Measurements from ENCODE around the gene ADGRB3.

Gene ADGRB3

GRCh38 chr6:69138893-69139494 is 503.9 kb downstream of the ADGRB3 start:
- H3K9me3 ChIP-seq (ENCODE audit: control insufficient read depth in 2 of 2, low read length in 2 of 2), result peaks cover 3% of the 10 kb centered on the region in 2 donors
- H3K4me3 ChIP-seq (ENCODE audit: low read length in 2 of 2), result no peak overlapping the region
- H3K27ac ChIP-seq (ENCODE audit: low read length), result no peak overlapping the region
- H3K27me3 ChIP-seq (ENCODE audit: control insufficient read depth in 1 of 2, insufficient read depth in 2 of 2, low read length in 2 of 2), result no peaks in the 10 kb centered on the region
- H3K36me3 ChIP-seq (ENCODE audit: control insufficient read depth in 2 of 2, insufficient read depth in 2 of 2, low read length in 2 of 2), result no peaks in the 10 kb centered on the region
- no peak overlapping the region for H3K9ac ChIP-seq (ENCODE audit: low read length in 2 of 2)
- no peaks in the 10 kb centered on the region for H3K4me1 ChIP-seq (ENCODE audit: control insufficient read depth, insufficient read depth, low read length)

- no peaks in the 10 kb centered on the region for H3K36me3 ChIP-seq (ENCODE audit: control insufficient read depth in 2 of 2, insufficient read depth in 2 of 2, low read length in 2 of 2)
- H3K27ac ChIP-seq (ENCODE audit: low read length), result no peak overlapping the region
- no peaks in the 10 kb centered on the region for H3K27me3 ChIP-seq (ENCODE audit: control insufficient read depth in 1 of 2, insufficient read depth in 2 of 2, low read length in 2 of 2)
- no peak overlapping the region for H3K4me3 ChIP-seq (ENCODE audit: low read length in 2 of 2)
- H3K4me1 ChIP-seq (ENCODE audit: control insufficient read depth, insufficient read depth, low read length), result no peaks in the 10 kb centered on the region
- no peak overlapping the region for H3K9ac ChIP-seq (ENCODE audit: low read length in 2 of 2)
- peaks cover 3 to 6% of the 10 kb centered on the region in 2 donors for H3K9me3 ChIP-seq (ENCODE audit: control insufficient read depth in 2 of 2, low read length in 2 of 2)
Measured at GRCh38 chr6:69145062-69145461, 510.0 kb downstream of the ADGRB3 start.

GRCh38 chr6:69146385-69146784 is 511.3 kb downstream of the ADGRB3 start:
- no peaks in the 10 kb centered on the region for H3K4me1 ChIP-seq (ENCODE audit: control insufficient read depth, insufficient read depth, low read length)
- H3K4me3 ChIP-seq (ENCODE audit: low read length in 2 of 2), result no peak overlapping the region
- H3K9ac ChIP-seq (ENCODE audit: low read length in 2 of 2), result no peak overlapping the region
- no peak overlapping the region for H3K27ac ChIP-seq (ENCODE audit: low read length)
- H3K36me3 ChIP-seq (ENCODE audit: control insufficient read depth in 2 of 2, insufficient read depth in 2 of 2, low read length in 2 of 2), result no peaks in the 10 kb centered on the region
- no peaks in the 10 kb centered on the region for H3K27me3 ChIP-seq (ENCODE audit: control insufficient read depth in 1 of 2, insufficient read depth in 2 of 2, low read length in 2 of 2)
- peaks cover 6% of the 10 kb centered on the region in 2 donors for H3K9me3 ChIP-seq (ENCODE audit: control insufficient read depth in 2 of 2, low read length in 2 of 2)

GRCh38 chr6:69155467-69155866 is 520.4 kb downstream of the ADGRB3 start:
- Histone ChIP-seq H3K9me3 (ENCODE audit: control insufficient read depth in 2 of 2, low read length in 2 of 2) (no peaks in the 10 kb centered on the region), H3K27ac (ENCODE audit: low read length) (no peak overlapping the region), H3K36me3 (ENCODE audit: control insufficient read depth in 2 of 2, insufficient read depth in 2 of 2, low read length in 2 of 2) (no peaks in the 10 kb centered on the region), H3K27me3 (ENCODE audit: control insufficient read depth in 1 of 2, insufficient read depth in 2 of 2, low read length in 2 of 2) (no peaks in the 10 kb centered on the region), H3K4me3 (ENCODE audit: low read length in 2 of 2) (no peak overlapping the region), H3K4me1 (ENCODE audit: control insufficient read depth, insufficient read depth, low read length) (no peaks in the 10 kb centered on the region), H3K9ac (ENCODE audit: low read length in 2 of 2) (no peak overlapping the region)

- H3K36me3 ChIP-seq (ENCODE audit: control insufficient read depth in 2 of 2, insufficient read depth in 2 of 2, low read length in 2 of 2), result no peaks in the 10 kb centered on the region
- no peak overlapping the region for H3K27ac ChIP-seq (ENCODE audit: low read length)
- no peaks in the 10 kb centered on the region for H3K9me3 ChIP-seq (ENCODE audit: control insufficient read depth in 2 of 2, low read length in 2 of 2)
- no peak overlapping the region for H3K4me3 ChIP-seq (ENCODE audit: low read length in 2 of 2)
- no peaks in the 10 kb centered on the region for H3K4me1 ChIP-seq (ENCODE audit: control insufficient read depth, insufficient read depth, low read length)
- H3K27me3 ChIP-seq (ENCODE audit: control insufficient read depth in 1 of 2, insufficient read depth in 2 of 2, low read length in 2 of 2), result no peaks in the 10 kb centered on the region
- H3K9ac ChIP-seq (ENCODE audit: low read length in 2 of 2), result no peak overlapping the region
Measured at GRCh38 chr6:69162811-69163210, 527.7 kb downstream of the ADGRB3 start.

- no peak overlapping the region for H3K9ac ChIP-seq (ENCODE audit: low read length in 2 of 2)
- no peaks in the 10 kb centered on the region for H3K9me3 ChIP-seq (ENCODE audit: control insufficient read depth in 2 of 2, low read length in 2 of 2)
- no peaks in the 10 kb centered on the region for H3K27me3 ChIP-seq (ENCODE audit: control insufficient read depth in 1 of 2, insufficient read depth in 2 of 2, low read length in 2 of 2)
- no peaks in the 10 kb centered on the region for H3K4me1 ChIP-seq (ENCODE audit: control insufficient read depth, insufficient read depth, low read length)
- no peak overlapping the region for H3K27ac ChIP-seq (ENCODE audit: low read length)
- H3K4me3 ChIP-seq (ENCODE audit: low read length in 2 of 2), result no peak overlapping the region
- H3K36me3 ChIP-seq (ENCODE audit: control insufficient read depth in 2 of 2, insufficient read depth in 2 of 2, low read length in 2 of 2), result no peaks in the 10 kb centered on the region
Measured at GRCh38 chr6:69164564-69165229, 529.6 kb downstream of the ADGRB3 start.

- no peaks in the 10 kb centered on the region for H3K27me3 ChIP-seq (ENCODE audit: control insufficient read depth in 1 of 2, insufficient read depth in 2 of 2, low read length in 2 of 2)
- H3K4me3 ChIP-seq (ENCODE audit: low read length in 2 of 2), result no peak overlapping the region
- H3K9ac ChIP-seq (ENCODE audit: low read length in 2 of 2), result no peak overlapping the region
- no peaks in the 10 kb centered on the region for H3K9me3 ChIP-seq (ENCODE audit: control insufficient read depth in 2 of 2, low read length in 2 of 2)
- no peak overlapping the region for H3K27ac ChIP-seq (ENCODE audit: low read length)
- H3K4me1 ChIP-seq (ENCODE audit: control insufficient read depth, insufficient read depth, low read length), result no peaks in the 10 kb centered on the region
- H3K36me3 ChIP-seq (ENCODE audit: control insufficient read depth in 2 of 2, insufficient read depth in 2 of 2, low read length in 2 of 2), result no peaks in the 10 kb centered on the region
Measured at GRCh38 chr6:69179681-69180080, 544.6 kb downstream of the ADGRB3 start.

GRCh38 chr6:69180361-69181067 is 545.4 kb downstream of the ADGRB3 start:
- Histone ChIP-seq H3K9ac (ENCODE audit: low read length in 2 of 2) (no peak overlapping the region), H3K9me3 (ENCODE audit: control insufficient read depth in 2 of 2, low read length in 2 of 2) (no peaks in the 10 kb centered on the region), H3K27ac (ENCODE audit: low read length) (no peak overlapping the region), H3K27me3 (ENCODE audit: control insufficient read depth in 1 of 2, insufficient read depth in 2 of 2, low read length in 2 of 2) (no peaks in the 10 kb centered on the region), H3K36me3 (ENCODE audit: control insufficient read depth in 2 of 2, insufficient read depth in 2 of 2, low read length in 2 of 2) (no peaks in the 10 kb centered on the region), H3K4me3 (ENCODE audit: low read length in 2 of 2) (no peak overlapping the region), H3K4me1 (ENCODE audit: control insufficient read depth, insufficient read depth, low read length) (no peaks in the 10 kb centered on the region)

- H3K27me3 ChIP-seq (ENCODE audit: control insufficient read depth in 1 of 2, insufficient read depth in 2 of 2, low read length in 2 of 2), result no peaks in the 10 kb centered on the region
Measured at GRCh38 chr6:69181964-69182363, 546.9 kb downstream of the ADGRB3 start.

GRCh38 chr6:69185276-69185675 is 550.2 kb downstream of the ADGRB3 start:
- Histone ChIP-seq H3K36me3 (ENCODE audit: control insufficient read depth in 2 of 2, insufficient read depth in 2 of 2, low read length in 2 of 2) (no peaks in the 10 kb centered on the region), H3K27me3 (ENCODE audit: control insufficient read depth in 1 of 2, insufficient read depth in 2 of 2, low read length in 2 of 2) (no peaks in the 10 kb centered on the region), H3K9me3 (ENCODE audit: control insufficient read depth in 2 of 2, low read length in 2 of 2) (no peaks in the 10 kb centered on the region), H3K4me3 (ENCODE audit: low read length in 2 of 2) (no peak overlapping the region), H3K9ac (ENCODE audit: low read length in 2 of 2) (no peak overlapping the region), H3K4me1 (ENCODE audit: control insufficient read depth, insufficient read depth, low read length) (no peaks in the 10 kb centered on the region), H3K27ac (ENCODE audit: low read length) (no peak overlapping the region)

More at GRCh38 chr6:69181964-69182363, 546.9 kb downstream of the ADGRB3 start:
- H3K27ac ChIP-seq (ENCODE audit: low read length), result no peak overlapping the region
- H3K9ac ChIP-seq (ENCODE audit: low read length in 2 of 2), result no peak overlapping the region
- H3K9me3 ChIP-seq (ENCODE audit: control insufficient read depth in 2 of 2, low read length in 2 of 2), result no peaks in the 10 kb centered on the region
- H3K4me3 ChIP-seq (ENCODE audit: low read length in 2 of 2), result no peak overlapping the region
- no peaks in the 10 kb centered on the region for H3K4me1 ChIP-seq (ENCODE audit: control insufficient read depth, insufficient read depth, low read length)
- no peaks in the 10 kb centered on the region for H3K36me3 ChIP-seq (ENCODE audit: control insufficient read depth in 2 of 2, insufficient read depth in 2 of 2, low read length in 2 of 2)

GRCh38 chr6:69202768-69203167 is 567.7 kb downstream of the ADGRB3 start:
- H3K4me1 ChIP-seq (ENCODE audit: control insufficient read depth, insufficient read depth, low read length), result no peaks in the 10 kb centered on the region
- H3K27me3 ChIP-seq (ENCODE audit: control insufficient read depth in 1 of 2, insufficient read depth in 2 of 2, low read length in 2 of 2), result no peaks in the 10 kb centered on the region
- no peaks in the 10 kb centered on the region for H3K9me3 ChIP-seq (ENCODE audit: control insufficient read depth in 2 of 2, low read length in 2 of 2)
- no peak overlapping the region for H3K4me3 ChIP-seq (ENCODE audit: low read length in 2 of 2)
- H3K27ac ChIP-seq (ENCODE audit: low read length), result no peak overlapping the region
- no peaks in the 10 kb centered on the region for H3K36me3 ChIP-seq (ENCODE audit: control insufficient read depth in 2 of 2, insufficient read depth in 2 of 2, low read length in 2 of 2)
- H3K9ac ChIP-seq (ENCODE audit: low read length in 2 of 2), result no peak overlapping the region
